Smooth muscle cell (in vitro differentiated cells): Measurements from ENCODE around the gene AMPD2. TPM values are rescaled to one million over a fixed set of nuclear protein-coding genes. Genes with fewer than 3 reads are reported as not detected.
"Not testable (repeated sequence)": the region's sequence is repeated elsewhere in the genome, so short reads cannot be mapped to it uniquely, and the experiment has no call there.

Experiments
- DNase-seq: peaks from one replicate; lab custom pipeline; 2025; ENCODE audit not compliant: unreplicated experiment; lab: John Stamatoyannopoulos, UW
- H2AFZ ChIP-seq: fragments of 200-600 bp; sonication (generic); 2 replicates; pipeline ENCODE4 v1.6.0; 2016; ENCODE audit warnings: antibody characterized with exemption, low read depth, mild to moderate bottlenecking
- H3F3A ChIP-seq: fragments of 200-600 bp; sonication (generic); 2 replicates; pipeline ENCODE4 v1.6.0; 2017; ENCODE audit warnings: antibody characterized with exemption, low read depth
- H3K27ac ChIP-seq: fragments of 200-600 bp; sonication (generic); 2 replicates; pipeline ENCODE4 v1.5.1; 2016; ENCODE audit warnings: low read depth, mild to moderate bottlenecking
- H3K27me3 ChIP-seq: fragments of 200-600 bp; sonication (generic); 2 replicates; pipeline ENCODE4 v1.6.1; 2016; ENCODE audit warnings: low read depth, mild to moderate bottlenecking
- H3K36me3 ChIP-seq: fragments of 200-600 bp; sonication (generic); 2 replicates; pipeline ENCODE4 v1.5.1; 2016; ENCODE audit warnings: low read depth
- H3K4me1 ChIP-seq: fragments of 200-600 bp; sonication (generic); 2 replicates; pipeline ENCODE4 v1.5.1; 2016; ENCODE audit warnings: low read depth
- H3K4me2 ChIP-seq: fragments of 200-600 bp; sonication (generic); 2 replicates; pipeline ENCODE4 v1.6.0; 2016; ENCODE audit warnings: mild to moderate bottlenecking
- H3K4me3 ChIP-seq: fragments of 200-600 bp; sonication (generic); 2 replicates; pipeline ENCODE4 v1.5.1; 2016; ENCODE audit warnings: mild to moderate bottlenecking
- H3K79me2 ChIP-seq: fragments of 200-600 bp; sonication (generic); 2 replicates; pipeline ENCODE4 v1.6.0; 2016; ENCODE audit warnings: low read depth, mild to moderate bottlenecking
- H3K9ac ChIP-seq: fragments of 200-600 bp; sonication (generic); 2 replicates; pipeline ENCODE4 v1.6.0; 2016; ENCODE audit warnings: low read depth
- H3K9me3 ChIP-seq: fragments of 200-600 bp; sonication (generic); replicated peaks from 2 replicates; pipeline ENCODE4 v1.5.1; 2016; ENCODE audit warnings: low read depth
- H4K20me1 ChIP-seq: fragments of 200-600 bp; sonication (generic); 2 replicates; pipeline ENCODE4 v1.6.0; 2016; ENCODE audit warnings: low read depth
- CTCF ChIP-seq: fragments of 200-600 bp; sonication (generic); IDR thresholded peaks from 2 replicates; pipeline ENCODE4 v1.5.1; 2017; ENCODE audit warnings: borderline replicate concordance, mild to moderate bottlenecking, antibody characterized with exemption; ENCODE audit not compliant: insufficient read depth, poor library complexity, severe bottlenecking
- WGBS: methylation state at CpG from one replicate; pipeline ENCODE4 v1.1.7; 2016; ENCODE audit warnings: low lambda C conversion rate; 5-methylcytosine and 5-hydroxymethylcytosine counted together
- polyA plus RNA-seq: library from polyadenylated mRNA; unstranded; fragments of >200 nt; fragmentation: Nextera tagmentation; extraction: Ambion mirVana; gene quantifications from 2 replicates; pipeline ENCODE4 v1.2.1, GENCODE V29; 2016
- total RNA-seq: library from RNA; depleted of rRNA; stranded (reverse); fragments of >200 nt; gene quantifications from 2 replicates; pipeline ENCODE4 v1.2.3, GENCODE V29; 2014

The AMPD2 gene
- total and polyA plus RNA-seq, 2 experiments from 2014 or later = 57.4 to 104 TPM

GRCh38 chr1:109668123-109668775 is 48.6 kb downstream of the AMPD2 start:
- H3K9me3 ChIP-seq = no peaks in the 10 kb centered on the region
- WGBS = 21% methylated on average over 24 of the region's 26 CpGs
- H3K4me2 ChIP-seq = peak overlapping the region; percentile 92
- H3K4me3 ChIP-seq = peak overlapping the region; percentile 63
- no peaks in the 10 kb centered on the region for H3K27me3 ChIP-seq
- peaks cover 10% of the 10 kb centered on the region for H3K4me1 ChIP-seq
- H4K20me1 ChIP-seq = no peaks in the 10 kb centered on the region
- H3F3A ChIP-seq = no peaks in the 10 kb centered on the region
- no peak overlapping the region for H3K27ac ChIP-seq
- DNase-seq = no peak
- H3K36me3 ChIP-seq = no peaks in the 10 kb centered on the region
- H3K9ac ChIP-seq = no peak overlapping the region
- no peak for TF ChIP-seq CTCF
- no peaks in the 10 kb centered on the region for H3K79me2 ChIP-seq
- H2AFZ ChIP-seq = peak overlapping the region; percentile 97

GRCh38 chr1:109669246-109669948 is 49.8 kb downstream of the AMPD2 start:
- Histone ChIP-seq H3K9me3 (no peaks in the 10 kb centered on the region), H3K27me3 (no peaks in the 10 kb centered on the region), H3K9ac (no peak overlapping the region), H3K27ac (no peak overlapping the region), H3K4me3 (no peak overlapping the region), H3K79me2 (no peaks in the 10 kb centered on the region), H3F3A (no peaks in the 10 kb centered on the region), H3K4me1 (peaks cover 10% of the 10 kb centered on the region), H3K4me2 (no peak overlapping the region), H2AFZ (no peak overlapping the region), H3K36me3 (no peaks in the 10 kb centered on the region), H4K20me1 (no peaks in the 10 kb centered on the region)
- WGBS = 92% methylated on average over 22 of the region's 22 CpGs
- no peak for TF ChIP-seq CTCF
- DNase-seq = no peak

- H3F3A ChIP-seq, H3K9me3 ChIP-seq, H4K20me1 ChIP-seq, H3K4me2 ChIP-seq, H3K36me3 ChIP-seq, H2AFZ ChIP-seq, H3K9ac ChIP-seq, H3K4me3 ChIP-seq, H3K27me3 ChIP-seq, H3K27ac ChIP-seq, H3K79me2 ChIP-seq, DNase-seq: not testable (repeated sequence)
- 94% methylated on average over 4 of the region's 5 CpGs for WGBS
- H3K4me1 ChIP-seq = peaks cover 10% of the 10 kb centered on the region
Measured at GRCh38 chr1:109669949-109670302, 50.3 kb downstream of the AMPD2 start.

GRCh38 chr1:109671067-109671466 is 51.4 kb downstream of the AMPD2 start:
- H3K79me2 ChIP-seq = no peaks in the 10 kb centered on the region
- H3K4me3 ChIP-seq = no peak overlapping the region
- no peaks in the 10 kb centered on the region for H3F3A ChIP-seq
- peaks cover 10% of the 10 kb centered on the region for H3K4me1 ChIP-seq
- no peak overlapping the region for H2AFZ ChIP-seq
- H3K27me3 ChIP-seq = no peaks in the 10 kb centered on the region
- no peak for TF ChIP-seq CTCF
- no peak overlapping the region for H3K27ac ChIP-seq
- DNase-seq = no peak
- no peak overlapping the region for H3K4me2 ChIP-seq
- no peaks in the 10 kb centered on the region for H3K9me3 ChIP-seq
- no peak overlapping the region for H3K9ac ChIP-seq
- H3K36me3 ChIP-seq = no peaks in the 10 kb centered on the region
- H4K20me1 ChIP-seq = no peaks in the 10 kb centered on the region
- WGBS = 98% methylated on average over 5 of the region's 5 CpGs

- DNase-seq, H3K9me3 ChIP-seq, H3K4me3 ChIP-seq, H3K4me2 ChIP-seq, H3K79me2 ChIP-seq, H3K9ac ChIP-seq, H3K27ac ChIP-seq, H2AFZ ChIP-seq, H3F3A ChIP-seq, H3K27me3 ChIP-seq, H4K20me1 ChIP-seq, H3K4me1 ChIP-seq, H3K36me3 ChIP-seq: not testable (repeated sequence)
- 94% methylated on average over 2 of the region's 2 CpGs for WGBS
Measured at GRCh38 chr1:109673861-109674260, 54.2 kb downstream of the AMPD2 start.

- H3K4me2 ChIP-seq, H3K27ac ChIP-seq, H3K4me1 ChIP-seq, H3F3A ChIP-seq, DNase-seq, H3K9ac ChIP-seq, H3K36me3 ChIP-seq, H2AFZ ChIP-seq, H3K27me3 ChIP-seq, H3K4me3 ChIP-seq, H3K9me3 ChIP-seq, H3K79me2 ChIP-seq, H4K20me1 ChIP-seq: not testable (repeated sequence)
- 87% methylated on average over 3 of the region's 3 CpGs for WGBS
Measured at GRCh38 chr1:109676683-109677381, 57.2 kb downstream of the AMPD2 start.
